Tibial nerve (tissue), 4 donors: ENCODE data around the gene ZNF579.

Experiments used
- CTCF ChIP-seq, 5 experiments: fragments of 200-600 bp in 3 of 5; fragments of 450-650 bp in 2 of 5; sonication (generic) in 3 of 5; IDR thresholded peaks; one replicate each; pipeline ENCODE4 v1.5.1; 2016 to 2019; ENCODE audit warnings: antibody characterized with exemption in 5 of 5, mild to moderate bottlenecking in 3 of 5, moderate library complexity in 2 of 5
- EP300 ChIP-seq, 2 donors: sonication (generic); formaldehyde crosslinking; IDR thresholded peaks; one replicate each; pipeline ENCODE4 v1.6.1; 2017; ENCODE audit warnings: antibody characterized with exemption in 2 of 2, mild to moderate bottlenecking in 1 of 2
- POLR2A ChIP-seq, 2 donors: fragments of 450-650 bp; IDR thresholded peaks; one replicate each; pipeline ENCODE4 v1.6.1; 2017; ENCODE audit warnings: antibody characterized with exemption in 2 of 2, mild to moderate bottlenecking in 2 of 2, moderate library complexity in 2 of 2

DNA sequence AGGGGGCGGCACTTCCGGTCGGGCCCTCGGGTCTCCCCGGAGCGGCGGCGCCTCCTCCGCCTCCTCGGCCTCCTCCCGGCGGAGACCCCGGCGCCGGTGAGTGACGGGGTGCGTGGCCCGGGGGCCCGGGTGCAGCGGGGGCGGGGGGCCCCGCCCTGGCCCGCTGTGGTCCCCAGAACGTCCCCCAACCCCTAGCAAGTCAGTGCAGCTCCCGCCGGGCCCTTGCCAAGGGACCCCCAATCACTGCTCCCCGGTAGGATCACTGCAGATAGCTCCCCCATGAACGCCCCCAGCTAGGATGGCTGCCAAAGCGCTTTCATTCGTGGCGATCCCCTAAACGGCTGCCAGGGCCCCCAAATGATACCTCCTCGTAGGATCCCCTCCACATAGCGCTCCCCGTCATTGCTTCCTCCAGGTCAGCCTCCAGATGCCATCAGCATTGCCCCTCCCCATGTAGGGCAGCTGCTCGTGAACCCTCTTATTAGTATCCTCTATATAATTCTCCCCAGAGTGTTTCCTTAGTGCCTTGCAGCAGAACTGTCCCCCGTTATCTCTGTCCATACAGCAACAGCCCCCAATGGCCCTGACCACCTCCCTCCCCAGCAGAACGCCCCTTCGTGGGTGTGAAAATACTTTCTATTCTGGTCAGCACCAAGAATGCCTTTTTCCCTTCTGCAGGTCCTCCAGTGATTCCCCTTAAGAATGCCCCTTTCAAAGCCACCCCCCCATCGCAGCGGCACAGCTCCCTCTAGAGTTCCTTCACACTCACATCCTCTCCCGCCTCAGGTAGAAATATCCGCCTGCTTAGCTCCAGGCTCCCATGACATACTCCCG lies 25.2 kb upstream of the ZNF579 start, which contains the start of gene ZNF865:
- no peak for TF ChIP-seq POLR2A (IDR thresholded peaks at IDR 0.05)
- peak; percentile 50 to 67 (median 62) for TF ChIP-seq CTCF (IDR thresholded peaks at IDR 0.05)
- no peak for TF ChIP-seq EP300 (IDR thresholded peaks at IDR 0.05)
